SK-N-MC (cell line): ENCODE measurements around the gene SSTR1.

Experiments
- EZH2 ChIP-seq: fragments of 200-600 bp; sonication (generic); IDR thresholded peaks from one replicate; pipeline ENCODE4 v1.6.1; 2017; ENCODE audit warnings: antibody characterized with exemption
- POLR2AphosphoS5 ChIP-seq: IDR thresholded peaks from 2 replicates; pipeline ENCODE4 v1.6.1; 2012; ENCODE audit warnings: mild to moderate bottlenecking, low read depth, low read length, borderline replicate concordance

DNA sequence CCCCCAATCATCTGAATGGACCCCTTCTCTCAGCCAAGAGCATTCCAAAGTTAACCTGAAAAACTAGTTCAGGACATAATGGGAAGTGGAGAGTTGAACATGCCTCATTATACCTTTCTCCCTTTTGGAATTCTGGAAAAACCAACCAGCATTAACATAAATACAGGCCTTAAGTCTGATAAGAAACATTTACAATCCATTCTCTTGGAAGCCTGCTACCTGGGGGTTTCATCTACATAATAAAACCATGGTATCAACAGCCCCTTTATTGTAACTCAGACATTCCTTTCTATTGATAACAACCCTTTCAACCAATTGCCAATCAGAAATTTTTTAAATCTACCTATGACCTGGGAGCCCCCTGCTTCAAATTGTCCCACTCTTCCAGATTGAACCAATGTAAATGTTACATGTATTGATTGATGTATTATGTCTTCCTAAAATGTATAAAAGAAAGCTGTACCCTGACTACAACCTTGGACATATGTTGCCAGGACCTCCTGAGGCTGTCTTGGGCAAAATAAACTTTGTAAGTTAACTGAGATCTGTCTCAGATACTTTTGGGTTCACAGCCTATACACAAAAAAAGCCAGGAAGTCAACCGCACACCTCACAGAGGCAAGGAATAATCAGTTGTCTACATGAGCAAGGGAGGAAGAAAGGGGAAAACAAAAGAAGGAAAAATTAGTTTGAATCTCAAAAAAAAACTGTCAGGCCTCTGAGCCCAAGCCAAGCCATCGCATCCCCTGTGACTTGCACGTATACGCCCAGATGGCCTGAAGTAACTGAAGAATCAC, 17.6 kb upstream of the SSTR1 start:
- no peak for TF ChIP-seq POLR2AphosphoS5
- no peak for TF ChIP-seq EZH2
